ENCODE results near the gene ATP1A4.

ATP1A4 gene

DNA sequence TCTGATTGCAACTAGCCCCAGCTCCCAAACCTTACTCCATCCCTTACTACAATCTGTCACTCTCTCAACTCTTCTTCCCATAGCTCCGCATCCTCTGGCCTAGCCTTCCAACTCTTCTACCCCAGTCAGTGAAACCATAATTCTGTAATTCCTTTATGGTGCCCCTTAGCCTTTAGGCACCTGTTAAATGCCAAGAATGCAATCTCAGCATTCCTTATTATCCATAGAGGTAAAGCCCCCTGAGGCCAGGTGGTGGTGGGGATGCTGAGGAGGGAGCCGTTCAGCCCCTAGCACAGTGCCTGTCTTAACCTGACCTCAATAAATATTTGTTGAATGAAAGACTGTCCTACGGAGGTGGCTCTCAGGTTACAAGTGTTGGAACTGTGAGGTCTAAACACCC is 21.8 kb upstream of the ATP1A4 start:
- ChIA-PET POLR2A (no interaction called here), CTCF (interaction anchor here (1.1 to 2.2 kb wide), 2 partner anchors 29 to 40 kb away, joined by 3 to 8 read pairs; no protein-coding TSS in a partner anchor)
- no peak for DNase-seq (ENCODE audit: low read depth, low spot score)
- no peak overlapping the region for H3K4me3 ChIP-seq (ENCODE audit: low read depth, low read length)
- TF ChIP-seq, protein P1, sequence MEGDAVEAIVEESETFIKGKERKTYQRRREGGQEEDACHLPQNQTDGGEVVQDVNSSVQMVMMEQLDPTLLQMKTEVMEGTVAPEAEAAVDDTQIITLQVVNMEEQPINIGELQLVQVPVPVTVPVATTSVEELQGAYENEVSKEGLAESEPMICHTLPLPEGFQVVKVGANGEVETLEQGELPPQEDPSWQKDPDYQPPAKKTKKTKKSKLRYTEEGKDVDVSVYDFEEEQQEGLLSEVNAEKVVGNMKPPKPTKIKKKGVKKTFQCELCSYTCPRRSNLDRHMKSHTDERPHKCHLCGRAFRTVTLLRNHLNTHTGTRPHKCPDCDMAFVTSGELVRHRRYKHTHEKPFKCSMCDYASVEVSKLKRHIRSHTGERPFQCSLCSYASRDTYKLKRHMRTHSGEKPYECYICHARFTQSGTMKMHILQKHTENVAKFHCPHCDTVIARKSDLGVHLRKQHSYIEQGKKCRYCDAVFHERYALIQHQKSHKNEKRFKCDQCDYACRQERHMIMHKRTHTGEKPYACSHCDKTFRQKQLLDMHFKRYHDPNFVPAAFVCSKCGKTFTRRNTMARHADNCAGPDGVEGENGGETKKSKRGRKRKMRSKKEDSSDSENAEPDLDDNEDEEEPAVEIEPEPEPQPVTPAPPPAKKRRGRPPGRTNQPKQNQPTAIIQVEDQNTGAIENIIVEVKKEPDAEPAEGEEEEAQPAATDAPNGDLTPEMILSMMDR (IDR thresholded peaks at IDR 0.05; ENCODE audit: insufficient read depth, low read length, missing control alignments), result no peak

DNA sequence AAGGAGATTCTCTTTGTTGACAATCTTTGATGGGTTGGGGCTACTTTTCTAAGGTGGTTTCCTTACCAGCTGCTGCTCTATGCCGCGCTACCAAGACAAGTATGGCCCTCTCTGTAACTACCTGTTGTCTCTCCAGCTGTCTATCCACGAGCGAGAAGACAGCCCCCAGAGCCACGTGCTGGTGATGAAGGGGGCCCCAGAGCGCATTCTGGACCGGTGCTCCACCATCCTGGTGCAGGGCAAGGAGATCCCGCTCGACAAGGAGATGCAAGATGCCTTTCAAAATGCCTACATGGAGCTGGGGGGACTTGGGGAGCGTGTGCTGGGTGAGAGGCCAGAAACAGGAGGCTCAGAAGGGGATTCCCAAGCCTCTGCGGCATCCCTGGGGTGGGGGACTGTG is 21.4 kb upstream of the ATP1A4 start:
- TF ChIP-seq, protein P1 (IDR thresholded peaks at IDR 0.05; ENCODE audit: insufficient read depth, low read length, missing control alignments), result no peak
- ChIA-PET CTCF (interaction anchor here (0.7 to 2.2 kb wide), 5 partner anchors 17 to 161 kb away, joined by 3 to 8 read pairs (median 3); no protein-coding TSS in a partner anchor), POLR2A (no interaction called here)
- no peak overlapping the region for H3K4me3 ChIP-seq (ENCODE audit: low read depth, low read length)
- no peak for DNase-seq (ENCODE audit: low read depth, low spot score)

DNA sequence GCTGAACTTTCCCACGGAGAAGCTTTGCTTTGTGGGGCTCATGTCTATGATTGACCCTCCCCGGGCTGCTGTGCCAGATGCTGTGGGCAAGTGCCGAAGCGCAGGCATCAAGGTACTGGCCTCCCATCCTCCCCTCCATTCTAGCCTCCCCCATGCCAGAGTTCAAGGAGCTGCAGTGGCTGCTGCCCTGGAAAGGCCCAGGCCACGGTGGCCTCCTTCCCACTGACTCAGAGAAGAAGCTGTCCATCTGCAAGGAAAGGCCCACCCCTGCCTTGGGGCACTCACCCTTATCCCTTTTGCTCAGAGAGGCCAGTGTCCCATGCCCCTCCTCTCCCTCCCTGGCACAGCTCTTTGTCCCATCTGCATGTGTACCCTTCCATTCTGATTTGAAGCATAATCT is 20.9 kb upstream of the ATP1A4 start:
- no peak overlapping the region for H3K4me3 ChIP-seq (ENCODE audit: low read depth, low read length)
- TF ChIP-seq, protein P1 (IDR thresholded peaks at IDR 0.05; ENCODE audit: insufficient read depth, low read length, missing control alignments), result no peak
- POLR2A ChIA-PET, result no interaction called here
- no peak for DNase-seq (ENCODE audit: low read depth, low spot score)
- CTCF ChIA-PET, result interaction anchor here (0.7 to 2.2 kb wide), 5 partner anchors 17 to 161 kb away, joined by 3 to 8 read pairs (median 3); no protein-coding TSS in a partner anchor

DNA sequence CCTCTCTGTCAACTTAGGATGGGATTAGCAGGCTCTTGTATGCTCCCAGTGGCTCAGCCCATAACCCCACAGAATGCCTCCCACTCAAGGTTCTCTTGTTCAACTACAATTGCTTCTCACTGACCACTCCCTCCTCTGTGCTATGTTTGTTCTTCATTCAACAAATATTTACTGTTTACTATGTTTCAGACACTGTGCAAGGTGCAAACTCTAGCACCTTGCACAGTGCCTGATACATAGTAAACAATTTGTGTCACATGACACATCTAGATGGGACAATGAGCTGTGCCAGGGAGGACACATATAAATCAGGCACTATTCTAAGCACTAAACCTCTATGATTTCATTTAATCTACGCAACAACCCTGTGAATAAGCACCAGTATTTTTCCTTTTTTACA is 20.5 kb upstream of the ATP1A4 start:
- CTCF ChIA-PET, result interaction anchor here (0.7 to 2.2 kb wide), 4 partner anchors 16 to 161 kb away, joined by 3 to 8 read pairs (median 4); no protein-coding TSS in a partner anchor
- DNase-seq (ENCODE audit: low read depth, low spot score), result no peak
- TF ChIP-seq, protein P1 (IDR thresholded peaks at IDR 0.05; ENCODE audit: insufficient read depth, low read length, missing control alignments), result no peak
- POLR2A ChIA-PET, result no interaction called here
- no peak overlapping the region for H3K4me3 ChIP-seq (ENCODE audit: low read depth, low read length)

DNA sequence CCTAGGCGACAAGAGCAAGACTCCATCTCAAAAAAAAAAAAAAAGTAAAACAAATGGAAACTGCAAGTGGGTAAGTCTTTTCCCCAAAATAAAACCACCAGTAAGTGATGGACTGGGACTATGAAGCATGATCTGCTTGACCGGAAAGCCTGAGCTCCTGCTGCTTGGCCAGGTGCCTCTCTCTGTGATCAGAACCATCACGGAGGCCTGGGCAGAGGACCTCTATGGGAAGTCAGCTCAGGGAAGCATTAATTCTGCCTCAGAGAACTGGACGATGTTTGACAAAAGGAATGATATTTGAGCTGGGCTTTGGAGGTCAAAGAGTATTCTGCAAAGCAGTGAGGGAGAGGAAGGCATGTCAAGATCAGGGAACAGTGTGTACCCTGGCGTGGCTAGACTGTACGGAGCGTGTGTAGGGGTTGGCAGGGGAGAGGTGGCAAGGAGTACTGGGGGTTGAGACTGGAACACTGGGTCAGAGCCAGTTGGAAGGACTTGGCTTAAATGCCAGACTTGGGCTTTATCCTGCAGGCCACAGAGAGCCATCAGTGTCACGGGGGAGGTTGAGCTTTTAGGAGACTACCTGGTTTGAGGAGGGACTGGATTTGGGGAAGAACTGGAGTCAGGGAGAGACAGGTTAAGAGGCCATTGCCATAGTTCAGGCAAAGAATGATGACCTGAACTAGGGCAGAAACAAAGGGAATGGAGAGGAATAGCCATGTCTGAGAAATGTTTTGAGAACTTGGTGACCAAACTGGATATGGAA is 19.4 kb upstream of the ATP1A4 start:
- POLR2A ChIA-PET, result no interaction called here
- no peak overlapping the region for H3K4me3 ChIP-seq (ENCODE audit: low read depth, low read length)
- TF ChIP-seq, protein P1 (IDR thresholded peaks at IDR 0.05; ENCODE audit: insufficient read depth, low read length, missing control alignments), result no peak
- CTCF ChIA-PET, result interaction anchor here (1.1 kb wide), 1 partner anchor 9 kb away, joined by 3 read pairs; no protein-coding TSS in a partner anchor
- no peak for DNase-seq (ENCODE audit: low read depth, low spot score)

- TF ChIP-seq, protein P1 (IDR thresholded peaks at IDR 0.05; ENCODE audit: insufficient read depth, low read length, missing control alignments), result no peak
- no peak overlapping the region for H3K4me3 ChIP-seq (ENCODE audit: low read depth, low read length)
- ChIA-PET CTCF (no interaction called here), POLR2A (no interaction called here)
- no peak for DNase-seq (ENCODE audit: low read depth, low spot score)
Observed at GRCh38 chr1:160133990-160134770, 17.2 kb upstream of the ATP1A4 start.

Measured in AG04449 (cell line).